Astrocyte of the spinal cord (primary cell): ENCODE data around the gene PYDC2.

Experiments used
- DNase-seq: peaks from one replicate; pipeline ENCODE4 v3.0.0; 2011; ENCODE audit warnings: low read depth, low spot score
- H3K4me3 ChIP-seq: 2 replicates; pipeline ENCODE4 v1.5.1; 2011; ENCODE audit warnings: low read depth, mild to moderate bottlenecking, low read length, moderate library complexity
- CTCF ChIP-seq: IDR thresholded peaks from 2 replicates; pipeline ENCODE4 v1.5.1; 2012; ENCODE audit warnings: low read depth, mild to moderate bottlenecking, low read length, inconsistent platforms
- in situ Hi-C: cut with HindIII; loops from 2 replicates; pipeline ENCODE4 v1.10.0; 2017; ENCODE audit warnings: low sequenced_read_pairs

The PYDC2 gene

GRCh38 chr3:191461113-191461595, at the start of gene PYDC2:
PYDC2 (plus strand) TSS chr3:191461163; CDS start chr3:191461163, 0 bp downstream.
- no peak within 1 kb of the TSS for H3K4me3 ChIP-seq
- DNase-seq = no peak
- no peak for TF ChIP-seq CTCF
- in situ Hi-C loops = no loop called here

- no peak for TF ChIP-seq CTCF
- no peak overlapping the region for H3K4me3 ChIP-seq
- DNase-seq = peak; percentile 94
- in situ Hi-C loops = no loop called here
These were observed 48.2 kb upstream of the PYDC2 start for GRCh38 chr3:191412759-191413158.

- H3K4me3 ChIP-seq = no peak overlapping the region
- in situ Hi-C loops = no loop called here
- no peak for DNase-seq
- no peak for TF ChIP-seq CTCF
These were observed 46.7 kb upstream of the PYDC2 start for GRCh38 chr3:191414286-191414685.

GRCh38 chr3:191414732-191415131, 46.2 kb upstream of the PYDC2 start:
- TF ChIP-seq CTCF = no peak
- DNase-seq = no peak
- in situ Hi-C loops = no loop called here
- H3K4me3 ChIP-seq = no peak overlapping the region

- in situ Hi-C loops = no loop called here
- no peak for DNase-seq
- H3K4me3 ChIP-seq = no peak overlapping the region
- no peak for TF ChIP-seq CTCF
These were observed 45.4 kb upstream of the PYDC2 start for GRCh38 chr3:191415566-191415965.

GRCh38 chr3:191417457-191417729, 43.6 kb upstream of the PYDC2 start:
- TF ChIP-seq CTCF = no peak
- no peak for DNase-seq
- no peak overlapping the region for H3K4me3 ChIP-seq
- in situ Hi-C loops = no loop called here

GRCh38 chr3:191420771-191421170, 40.2 kb upstream of the PYDC2 start:
- no peak overlapping the region for H3K4me3 ChIP-seq
- no peak for DNase-seq
- no peak for TF ChIP-seq CTCF
- in situ Hi-C loops = no loop called here
